ENCODE measurements around the gene NBEAL1. TPM values are rescaled to one million over a fixed set of nuclear protein-coding genes. Genes with fewer than 3 reads are reported as not detected.
A peak's percentile ranks its signal among the peaks of the same experiment; 100 is the strongest.
"Not testable (repeated sequence)": the region's sequence is repeated elsewhere in the genome, so short reads cannot be mapped to it uniquely, and the experiment has no call there.

NBEAL1 gene
- total RNA-seq, 3 donors from 2014 or later = 55.0 to 107 (median 81.0) TPM

DNA sequence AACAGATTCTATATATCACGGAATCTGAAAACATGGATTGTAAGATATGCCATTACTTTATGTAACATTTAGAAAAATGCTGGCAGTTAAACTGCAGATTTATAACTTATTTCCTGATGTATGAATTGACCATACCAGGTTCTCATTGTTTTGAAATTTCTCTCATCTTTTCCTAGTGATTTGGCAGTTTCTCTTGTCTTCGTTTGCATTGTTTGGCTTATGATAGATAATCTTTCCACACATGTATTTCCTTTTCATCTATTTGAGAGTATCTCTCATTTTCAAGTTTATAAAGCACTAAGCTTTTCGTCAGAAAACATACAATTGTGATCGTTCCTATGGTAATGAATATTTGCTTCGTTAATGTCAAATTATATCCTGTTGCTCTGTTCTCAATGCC lies 16.3 kb downstream of the NBEAL1 start:
- H3K36me3 ChIP-seq (ENCODE audit: low read depth) = no peaks in the 10 kb centered on the region
- no peak overlapping the region for H3K4me3 ChIP-seq
- TF ChIP-seq, protein P1, sequence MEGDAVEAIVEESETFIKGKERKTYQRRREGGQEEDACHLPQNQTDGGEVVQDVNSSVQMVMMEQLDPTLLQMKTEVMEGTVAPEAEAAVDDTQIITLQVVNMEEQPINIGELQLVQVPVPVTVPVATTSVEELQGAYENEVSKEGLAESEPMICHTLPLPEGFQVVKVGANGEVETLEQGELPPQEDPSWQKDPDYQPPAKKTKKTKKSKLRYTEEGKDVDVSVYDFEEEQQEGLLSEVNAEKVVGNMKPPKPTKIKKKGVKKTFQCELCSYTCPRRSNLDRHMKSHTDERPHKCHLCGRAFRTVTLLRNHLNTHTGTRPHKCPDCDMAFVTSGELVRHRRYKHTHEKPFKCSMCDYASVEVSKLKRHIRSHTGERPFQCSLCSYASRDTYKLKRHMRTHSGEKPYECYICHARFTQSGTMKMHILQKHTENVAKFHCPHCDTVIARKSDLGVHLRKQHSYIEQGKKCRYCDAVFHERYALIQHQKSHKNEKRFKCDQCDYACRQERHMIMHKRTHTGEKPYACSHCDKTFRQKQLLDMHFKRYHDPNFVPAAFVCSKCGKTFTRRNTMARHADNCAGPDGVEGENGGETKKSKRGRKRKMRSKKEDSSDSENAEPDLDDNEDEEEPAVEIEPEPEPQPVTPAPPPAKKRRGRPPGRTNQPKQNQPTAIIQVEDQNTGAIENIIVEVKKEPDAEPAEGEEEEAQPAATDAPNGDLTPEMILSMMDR (IDR thresholded peaks at IDR 0.05) = no peak
- H3K9me3 ChIP-seq = no peaks in the 10 kb centered on the region
- intact Hi-C loops (cut with DNase I, micrococcal nuclease) = no loop called here
- H3K4me1 ChIP-seq (ENCODE audit: low read depth) = peaks cover 5% of the 10 kb centered on the region
- ATAC-seq = no peak
- no peak for DNase-seq

DNA sequence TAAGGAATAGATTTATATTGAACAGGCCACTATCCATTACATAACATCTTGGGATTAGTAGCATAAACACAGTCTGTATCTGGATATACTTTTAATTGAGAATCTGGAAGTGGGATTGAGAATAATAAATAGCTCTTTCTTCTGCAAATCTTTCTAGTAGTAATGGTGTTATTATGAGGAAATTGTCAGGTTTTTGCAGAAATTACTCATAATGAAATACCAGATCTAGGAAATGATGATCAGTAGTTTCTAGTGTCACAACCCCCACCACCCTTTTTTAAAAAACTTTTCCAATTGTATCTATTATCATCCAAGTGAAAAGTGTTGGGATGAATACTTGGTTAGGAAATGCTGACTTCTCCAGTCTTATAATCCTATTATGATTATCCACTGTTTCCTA lies 18.7 kb downstream of the NBEAL1 start:
- Histone ChIP-seq H3K36me3 (ENCODE audit: low read depth) (no peaks in the 10 kb centered on the region), H3K4me3 (no peak overlapping the region), H3K9me3 (no peaks in the 10 kb centered on the region), H3K4me1 (ENCODE audit: low read depth) (peaks cover 9% of the 10 kb centered on the region)
- TF ChIP-seq, protein P1 (IDR thresholded peaks at IDR 0.05) = no peak
- DNase-seq (no peak), ATAC-seq (no peak)
- intact Hi-C loops (cut with DNase I, micrococcal nuclease) = no loop called here

DNA sequence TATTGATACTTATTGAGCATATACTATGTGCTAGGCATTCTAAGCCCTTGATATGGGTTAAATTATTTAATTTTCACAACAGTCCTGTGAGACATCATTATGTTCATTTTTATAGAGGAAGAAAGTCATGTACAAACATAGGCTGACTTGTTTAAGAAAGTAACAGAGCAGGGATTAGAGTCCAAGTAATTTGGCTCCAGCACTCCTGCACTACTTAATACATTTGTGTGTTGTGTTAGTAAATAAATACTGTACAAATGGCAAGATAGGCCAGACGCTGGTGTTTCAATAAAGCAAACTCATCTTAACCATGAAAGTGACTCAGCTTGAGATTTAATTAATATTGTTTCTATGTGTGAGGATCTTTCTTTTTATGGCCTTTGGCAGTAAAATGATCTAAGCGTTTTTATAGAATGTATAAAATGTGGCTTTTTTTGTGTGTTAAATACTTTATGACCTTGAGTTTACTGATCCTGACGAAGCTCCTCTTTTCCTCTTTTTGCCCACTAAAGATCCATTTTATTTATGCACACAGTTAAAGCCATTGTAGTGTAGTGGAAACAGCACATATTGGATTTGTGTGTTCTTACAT lies 21.3 kb downstream of the NBEAL1 start:
- H3K4me1 ChIP-seq (ENCODE audit: low read depth) = peaks cover 21% of the 10 kb centered on the region
- no peak for DNase-seq
- intact Hi-C loops (cut with DNase I, micrococcal nuclease) = no loop called here
- H3K4me3 ChIP-seq = no peak overlapping the region
- H3K36me3 ChIP-seq (ENCODE audit: low read depth) = no peaks in the 10 kb centered on the region
- H3K9me3 ChIP-seq = no peaks in the 10 kb centered on the region
- ATAC-seq = peak; percentile 83
- TF ChIP-seq, protein P1 (IDR thresholded peaks at IDR 0.05) = no peak

DNA sequence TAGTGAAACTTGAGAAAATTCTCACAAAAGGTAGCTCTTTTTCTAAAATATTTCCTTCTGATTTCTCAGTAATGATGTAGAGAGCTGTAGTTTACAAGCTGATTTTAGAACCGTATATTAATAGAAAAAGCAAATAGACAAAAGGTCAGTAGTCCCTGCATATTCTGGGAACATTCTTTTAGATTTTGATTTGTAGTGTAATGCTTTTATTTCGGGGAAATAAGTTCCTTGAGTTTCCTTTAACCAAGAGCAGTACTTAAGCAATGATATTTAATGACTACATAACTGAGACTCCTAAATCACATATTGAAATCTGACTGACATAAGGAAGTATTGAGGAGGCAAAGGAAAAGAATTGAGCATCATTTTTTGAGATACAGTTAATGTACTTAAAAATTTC lies 22.4 kb downstream of the NBEAL1 start:
- TF ChIP-seq, protein P1 (IDR thresholded peaks at IDR 0.05) = no peak
- Histone ChIP-seq H3K4me1 (ENCODE audit: low read depth) (peaks cover 21% of the 10 kb centered on the region), H3K4me3 (no peak overlapping the region), H3K36me3 (ENCODE audit: low read depth) (no peaks in the 10 kb centered on the region), H3K9me3 (no peaks in the 10 kb centered on the region)
- DNase-seq = no peak
- ATAC-seq = no peak
- intact Hi-C loops (cut with DNase I, micrococcal nuclease) = no loop called here

DNA sequence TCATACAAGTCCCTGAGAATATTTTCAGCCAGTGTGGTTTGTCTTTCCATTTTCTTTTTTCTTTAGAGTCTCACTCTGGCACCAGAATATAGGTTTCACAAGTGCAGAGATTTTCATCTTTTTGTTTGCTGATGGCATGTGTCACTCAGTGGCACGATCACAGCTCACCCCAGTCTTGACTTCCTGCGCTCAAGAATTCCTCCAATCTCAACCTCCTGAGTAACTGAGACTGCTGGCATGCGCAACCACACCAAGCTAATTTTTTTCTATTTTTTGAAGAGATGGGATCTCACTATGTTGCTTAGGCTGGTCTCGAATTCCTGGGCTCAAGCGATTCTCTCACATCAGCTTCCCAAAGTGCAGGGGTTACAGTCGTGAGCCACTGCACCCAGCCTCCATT lies 23.9 kb downstream of the NBEAL1 start:
- ATAC-seq (no peak), DNase-seq (no peak)
- intact Hi-C loops (cut with DNase I, micrococcal nuclease) = no loop called here
- no peaks in the 10 kb centered on the region for H3K9me3 ChIP-seq
- no peak overlapping the region for H3K4me3 ChIP-seq
- no peaks in the 10 kb centered on the region for H3K36me3 ChIP-seq (ENCODE audit: low read depth)
- H3K4me1 ChIP-seq (ENCODE audit: low read depth) = peaks cover 21% of the 10 kb centered on the region
- TF ChIP-seq, protein P1 (IDR thresholded peaks at IDR 0.05) = no peak

DNA sequence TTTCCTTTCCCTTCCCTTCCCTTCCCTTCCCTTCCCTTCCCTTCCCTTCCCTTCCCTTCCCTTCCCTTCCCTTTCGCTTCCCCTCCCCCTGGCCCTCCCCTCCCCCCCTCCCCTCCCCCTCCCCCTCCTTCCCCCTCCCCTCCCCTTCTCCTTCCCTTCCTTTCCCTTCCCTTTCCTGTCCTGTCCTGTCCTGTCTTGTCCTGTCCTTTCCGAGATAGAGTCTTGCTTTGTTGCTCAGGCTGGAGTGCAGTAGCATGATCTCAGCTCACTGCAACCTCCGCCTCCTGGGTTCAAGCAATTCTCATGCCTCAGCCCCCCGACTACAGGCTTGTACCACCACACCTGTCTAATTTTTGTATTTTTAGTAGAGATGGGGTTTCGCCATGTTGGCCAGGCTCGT lies 24.5 kb downstream of the NBEAL1 start:
- H3K36me3 ChIP-seq (ENCODE audit: low read depth); DNase-seq; H3K9me3 ChIP-seq; ATAC-seq; H3K4me3 ChIP-seq; intact Hi-C loops (cut with DNase I, micrococcal nuclease): not testable (repeated sequence)
- peaks cover 21% of the 10 kb centered on the region for H3K4me1 ChIP-seq (ENCODE audit: low read depth)

All from mucosa of descending colon (tissue), 3 donors.